ENCODE measurements around the gene SMCO4. TPM values are rescaled to one million over a fixed set of nuclear protein-coding genes. Genes with fewer than 3 reads are reported as not detected.

Gene SMCO4
- total and polyA plus RNA-seq, 2 experiments from 2014 or later, result 42.2 to 49.0 TPM

GRCh38 chr11:93585758-93586157 is 42.6 kb upstream of the SMCO4 start:
- DNase-seq (ENCODE audit: low spot score) (no peak), ATAC-seq (peak; percentile 57)
- H3K9me3 Mint-ChIP-seq, result no peaks in the 10 kb centered on the region
- no peak overlapping the region for H3K27ac Mint-ChIP-seq
- H3F3A ChIP-seq (replicated peaks; ENCODE audit: low read depth), result no peaks in the 10 kb centered on the region
- no peaks in the 10 kb centered on the region for H3K27me3 ChIP-seq (ENCODE audit: insufficient read depth)
- H4K20me1 ChIP-seq (replicated peaks; ENCODE audit: insufficient read depth), result no peaks in the 10 kb centered on the region
- TF ChIP-seq STAT1 (IDR thresholded peaks at IDR 0.05; ENCODE audit: unreplicated experiment) (no peak), CTCF (conservative IDR thresholded peaks at IDR 0.05; ENCODE audit: low read depth in 2 of 2) (no peak), EZH2phosphoT487 (IDR thresholded peaks at IDR 0.05; ENCODE audit: unreplicated experiment) (no peak), NANOG (IDR thresholded peaks at IDR 0.05; ENCODE audit: borderline replicate concordance) (no peak), POLR2AphosphoS5 (IDR thresholded peaks at IDR 0.05; ENCODE audit: low read depth) (no peak), REST (IDR thresholded peaks at IDR 0.05; ENCODE audit: unreplicated experiment) (no peak)
- no peaks in the 10 kb centered on the region for H3K9me2 ChIP-seq (ENCODE audit: insufficient read depth)
- H3K27me3 Mint-ChIP-seq (ENCODE audit: insufficient read depth, low read depth, poor library complexity), result no peaks in the 10 kb centered on the region
- no peaks in the 10 kb centered on the region for H3K4me1 Mint-ChIP-seq
- no peaks in the 10 kb centered on the region for H3K36me3 Mint-ChIP-seq (ENCODE audit: low read depth)
- H3K79me2 ChIP-seq (replicated peaks; ENCODE audit: insufficient read depth), result no peaks in the 10 kb centered on the region
- no peak overlapping the region for H3K4me3 ChIP-seq
- H3K4me3 Mint-ChIP-seq, result no peak overlapping the region
- no peaks in the 10 kb centered on the region for H3K36me3 ChIP-seq (ENCODE audit: insufficient read depth)
- H2AFZ ChIP-seq, result peak overlapping the region; percentile 69
- no peak overlapping the region for H3K4me2 ChIP-seq
- H3K27ac ChIP-seq (ENCODE audit: low read depth), result no peak overlapping the region
- H3K4me1 ChIP-seq (ENCODE audit: insufficient read depth), result no peaks in the 10 kb centered on the region

DNA sequence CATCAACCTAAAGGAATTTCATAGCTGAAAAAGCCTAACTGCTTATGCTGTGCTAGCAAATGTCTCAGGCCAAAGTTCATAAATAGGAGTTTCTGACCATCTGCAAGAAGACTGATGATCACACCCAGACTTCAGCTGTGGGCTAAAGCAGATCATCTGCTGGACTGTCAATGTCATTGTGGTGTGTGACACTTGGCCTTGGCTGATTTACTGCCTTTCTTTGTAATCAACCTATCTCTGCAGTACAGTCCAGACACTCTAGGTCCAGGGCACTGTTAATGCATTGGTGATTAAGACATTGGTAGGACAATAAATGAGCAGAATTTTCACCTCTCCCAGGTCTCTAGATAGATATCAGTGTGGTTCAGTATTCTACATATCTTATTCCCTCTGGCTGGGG is 40.3 kb upstream of the SMCO4 start:
- Histone ChIP-seq H3K4me1 (ENCODE audit: insufficient read depth) (no peaks in the 10 kb centered on the region), H2AFZ (no peak overlapping the region), H3K27ac (ENCODE audit: low read depth) (no peak overlapping the region), H3F3A (replicated peaks; ENCODE audit: low read depth) (no peaks in the 10 kb centered on the region), H3K36me3 (ENCODE audit: insufficient read depth) (no peaks in the 10 kb centered on the region; the same call in 1 of the 2 replicates), H3K27me3 (ENCODE audit: insufficient read depth) (no peaks in the 10 kb centered on the region), H3K9me2 (ENCODE audit: insufficient read depth) (no peaks in the 10 kb centered on the region), H3K4me3 (no peak overlapping the region), H3K79me2 (replicated peaks; ENCODE audit: insufficient read depth) (no peaks in the 10 kb centered on the region), H4K20me1 (replicated peaks; ENCODE audit: insufficient read depth) (no peaks in the 10 kb centered on the region), H3K4me2 (no peak overlapping the region)
- DNase-seq (ENCODE audit: low spot score) (no peak), ATAC-seq (no peak)
- no peak overlapping the region for H3K27ac Mint-ChIP-seq
- no peaks in the 10 kb centered on the region for H3K27me3 Mint-ChIP-seq (ENCODE audit: insufficient read depth, low read depth, poor library complexity)
- no peaks in the 10 kb centered on the region for H3K36me3 Mint-ChIP-seq (ENCODE audit: low read depth)
- H3K4me1 Mint-ChIP-seq, result no peaks in the 10 kb centered on the region
- H3K9me3 Mint-ChIP-seq, result peaks cover 5% of the 10 kb centered on the region; the same call in 2 of the 3 replicates
- no peak overlapping the region for H3K4me3 Mint-ChIP-seq
- TF ChIP-seq, protein P1, sequence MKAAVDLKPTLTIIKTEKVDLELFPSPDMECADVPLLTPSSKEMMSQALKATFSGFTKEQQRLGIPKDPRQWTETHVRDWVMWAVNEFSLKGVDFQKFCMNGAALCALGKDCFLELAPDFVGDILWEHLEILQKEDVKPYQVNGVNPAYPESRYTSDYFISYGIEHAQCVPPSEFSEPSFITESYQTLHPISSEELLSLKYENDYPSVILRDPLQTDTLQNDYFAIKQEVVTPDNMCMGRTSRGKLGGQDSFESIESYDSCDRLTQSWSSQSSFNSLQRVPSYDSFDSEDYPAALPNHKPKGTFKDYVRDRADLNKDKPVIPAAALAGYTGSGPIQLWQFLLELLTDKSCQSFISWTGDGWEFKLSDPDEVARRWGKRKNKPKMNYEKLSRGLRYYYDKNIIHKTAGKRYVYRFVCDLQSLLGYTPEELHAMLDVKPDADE (IDR thresholded peaks at IDR 0.05), result no peak
- TF ChIP-seq REST (IDR thresholded peaks at IDR 0.05; ENCODE audit: unreplicated experiment) (no peak), ZNF114 (CRISPR knock-in tag; IDR thresholded peaks at IDR 0.05) (no peak), CTCF (conservative IDR thresholded peaks at IDR 0.05; ENCODE audit: low read depth in 2 of 2) (no peak)

All from GM23338 (cell line).